CD8-positive, alpha-beta memory T cell (primary cell): Measurements from ENCODE around the gene DDX54. TPM values are rescaled to one million over a fixed set of nuclear protein-coding genes. Genes with fewer than 3 reads are reported as not detected.
"Not testable (repeated sequence)": the region's sequence is repeated elsewhere in the genome, so short reads cannot be mapped to it uniquely, and the experiment has no call there.

ENCODE experiments used
- CTCF ChIA-PET: fragments of 350-600 bp; sonication (Branson Sonifier 250); formaldehyde crosslinking; loops from one replicate; lab custom pipeline; 2021; ENCODE audit warnings: antibody characterized with exemption; lab: Charles Lee
- POLR2A ChIA-PET: fragments of 350-600 bp; sonication (Branson Sonifier 250); formaldehyde crosslinking; loops from one replicate; lab custom pipeline; 2021; ENCODE audit warnings: antibody characterized with exemption; lab: Charles Lee
- DNase-seq, 5 donors: peaks; one replicate each; pipeline versions ENCODE4 v3.0.0 to v3.0.0-alpha.2; 2020 to 2022; ENCODE audit warnings: mixed read lengths in 1 of 5
- H3K27ac ChIP-seq: one replicate; pipeline ENCODE4 v1.7.0; 2013; ENCODE audit warnings: low read depth, mild to moderate bottlenecking, low read length, moderate library complexity
- H3K27me3 ChIP-seq: 2 replicates; pipeline ENCODE4 v1.7.0; 2013; ENCODE audit warnings: low read length, mild to moderate bottlenecking; ENCODE audit not compliant: insufficient read depth, poor library complexity, severe bottlenecking
- H3K36me3 ChIP-seq: 2 replicates; pipeline ENCODE4 v1.7.0; 2013; ENCODE audit warnings: mild to moderate bottlenecking, low read length, moderate library complexity; ENCODE audit not compliant: insufficient read depth
- H3K4me1 ChIP-seq: 2 replicates; pipeline ENCODE4 v1.7.0; 2013; ENCODE audit warnings: mild to moderate bottlenecking, low read length, moderate library complexity; ENCODE audit not compliant: insufficient read depth
- H3K4me3 ChIP-seq: 2 replicates; pipeline ENCODE4 v1.7.0; 2013; ENCODE audit warnings: mild to moderate bottlenecking, low read length
- H3K9me3 ChIP-seq: 2 replicates; pipeline ENCODE4 v1.7.0; 2013; ENCODE audit warnings: mild to moderate bottlenecking, low read length
- H3K27ac Mint-ChIP-seq, 8 donors: one replicate each; pipeline ENCODE4 v1.8.0; 2020 to 2021; ENCODE audit warnings: mixed read lengths in 8 of 8, mild to moderate bottlenecking in 6 of 8, inconsistent platforms in 3 of 8, moderate library complexity in 3 of 8
- H3K27me3 Mint-ChIP-seq, 2 donors: one replicate each; pipeline ENCODE4 v1.8.0; 2020 to 2021; ENCODE audit warnings: mixed read lengths in 2 of 2, mild to moderate bottlenecking in 1 of 2, moderate library complexity in 1 of 2
- H3K36me3 Mint-ChIP-seq, 3 donors: one replicate each; pipeline ENCODE4 v1.8.0; 2020 to 2021; ENCODE audit warnings: mixed read lengths in 3 of 3, inconsistent platforms in 1 of 3, mild to moderate bottlenecking in 1 of 3
- H3K4me1 Mint-ChIP-seq, 3 donors: one replicate each; pipeline ENCODE4 v1.8.0; 2020 to 2021; ENCODE audit warnings: mixed read lengths in 3 of 3, inconsistent platforms in 1 of 3, mild to moderate bottlenecking in 1 of 3
- H3K4me3 Mint-ChIP-seq, 7 donors: one replicate each; pipeline ENCODE4 v1.8.0; 2020 to 2021; ENCODE audit warnings: mixed read lengths in 7 of 7, mild to moderate bottlenecking in 6 of 7, moderate library complexity in 4 of 7, inconsistent platforms in 2 of 7
- H3K9me3 Mint-ChIP-seq, 5 donors: one replicate each; pipeline ENCODE4 v1.8.0; 2020 to 2022; ENCODE audit warnings: mixed read lengths in 5 of 5, mild to moderate bottlenecking in 3 of 5, moderate library complexity in 2 of 5, inconsistent platforms in 1 of 5
- polyA plus RNA-seq: library from polyadenylated mRNA; unstranded; fragments of 300-500 nt; fragmentation: Illumina TruSeq; gene quantifications from one replicate; pipeline ENCODE4 v1.2.3, GENCODE V29; 2021
- total RNA-seq, 2 experiments: library from RNA; stranded (reverse); gene quantifications; one replicate each; pipeline ENCODE4 v1.2.3, GENCODE V29; 2021

DDX54 gene
- total and polyA plus RNA-seq, 3 experiments from 2014 or later, result 47.7 to 133 (median 131) TPM

DNA sequence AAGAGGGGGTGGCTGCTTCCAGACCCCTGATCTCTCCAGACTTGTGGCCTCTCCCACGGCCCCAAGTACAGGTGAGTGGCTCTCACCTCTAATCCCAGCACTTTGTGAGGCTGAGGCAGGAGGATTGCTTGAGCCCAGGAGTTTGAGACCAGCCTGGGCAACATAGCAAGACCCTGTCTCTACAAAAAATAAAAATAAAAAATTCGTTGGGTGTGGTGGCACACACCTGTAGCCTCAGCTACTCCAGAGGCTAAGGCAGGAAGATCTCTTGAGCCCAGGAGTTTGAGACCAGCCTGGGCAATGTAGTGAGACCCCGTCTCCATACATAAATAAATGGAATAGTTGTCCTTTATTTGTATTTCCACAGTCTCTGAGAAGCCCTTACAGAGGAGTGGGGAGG is 43.6 kb downstream of the DDX54 start:
- H3K36me3 Mint-ChIP-seq, H3K4me1 Mint-ChIP-seq, H3K36me3 ChIP-seq, H3K27me3 Mint-ChIP-seq, H3K4me3 ChIP-seq, CTCF ChIA-PET, H3K4me3 Mint-ChIP-seq, H3K4me1 ChIP-seq, H3K9me3 Mint-ChIP-seq, H3K27ac ChIP-seq, DNase-seq, POLR2A ChIA-PET, H3K9me3 ChIP-seq, H3K27ac Mint-ChIP-seq, H3K27me3 ChIP-seq: not testable (repeated sequence)

DNA sequence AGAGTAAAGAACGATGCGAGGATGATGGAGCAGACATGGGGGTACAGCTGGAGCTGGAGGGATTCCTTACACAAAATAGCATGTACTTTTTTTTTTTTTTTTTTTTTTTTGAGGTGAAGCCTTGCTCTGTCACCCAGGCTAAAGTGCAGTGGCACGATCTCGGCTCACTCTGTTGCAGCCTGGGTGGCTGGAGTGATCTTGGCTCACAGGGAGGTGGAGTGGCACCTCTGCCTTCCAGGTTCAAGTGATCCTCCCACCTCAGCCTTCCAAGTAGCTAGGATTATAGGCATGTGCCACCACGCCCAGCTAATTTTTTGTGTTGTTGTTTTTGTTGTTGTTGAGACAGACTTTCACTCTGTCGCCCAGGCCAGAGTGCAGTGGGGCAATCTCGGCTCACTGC is 44.6 kb downstream of the DDX54 start:
- no peak for DNase-seq
- Mint-ChIP-seq H3K27ac (peak overlapping the region in 2 of 8 donors; percentile 2 to 52), H3K36me3 (no peaks in the 10 kb centered on the region), H3K4me1 (peaks cover 2 to 13% (median 11%) of the 10 kb centered on the region in 3 donors), H3K27me3 (peaks cover 7 to 19% of the 10 kb centered on the region in 2 donors), H3K9me3 (no peaks in the 10 kb centered on the region), H3K4me3 (no peak overlapping the region)
- CTCF ChIA-PET, result interaction anchor here (1.1 kb wide), 1 partner anchor 19 kb away, joined by 3 read pairs; no protein-coding TSS in a partner anchor
- H3K27me3 ChIP-seq, result no peaks in the 10 kb centered on the region
- H3K4me3 ChIP-seq, result no peak overlapping the region
- POLR2A ChIA-PET, result no interaction called here
- no peak overlapping the region for H3K27ac ChIP-seq
- H3K9me3 ChIP-seq, result no peaks in the 10 kb centered on the region
- no peaks in the 10 kb centered on the region for H3K36me3 ChIP-seq
- H3K4me1 ChIP-seq, result peaks cover 8% of the 10 kb centered on the region

- Mint-ChIP-seq H3K27me3 (peaks cover 9 to 19% of the 10 kb centered on the region in 2 donors), H3K9me3 (no peaks in the 10 kb centered on the region), H3K27ac (peak overlapping the region in 1 of 8 donors; percentile 3), H3K4me3 (no peak overlapping the region), H3K4me1 (peaks cover 3 to 21% (median 12%) of the 10 kb centered on the region in 3 donors), H3K36me3 (no peaks in the 10 kb centered on the region)
- ChIA-PET POLR2A (no interaction called here), CTCF (interaction anchor here (3.1 kb wide), 1 partner anchor 14 kb away, joined by 8 read pairs; no protein-coding TSS in a partner anchor)
- Histone ChIP-seq H3K9me3 (no peaks in the 10 kb centered on the region), H3K27ac (no peak overlapping the region), H3K4me1 (peaks cover 14% of the 10 kb centered on the region), H3K27me3 (no peaks in the 10 kb centered on the region), H3K4me3 (no peak overlapping the region), H3K36me3 (no peaks in the 10 kb centered on the region)
- DNase-seq, result no peak
Observed at GRCh38 chr12:113138826-113139225, 46.5 kb downstream of the DDX54 start.

DNA sequence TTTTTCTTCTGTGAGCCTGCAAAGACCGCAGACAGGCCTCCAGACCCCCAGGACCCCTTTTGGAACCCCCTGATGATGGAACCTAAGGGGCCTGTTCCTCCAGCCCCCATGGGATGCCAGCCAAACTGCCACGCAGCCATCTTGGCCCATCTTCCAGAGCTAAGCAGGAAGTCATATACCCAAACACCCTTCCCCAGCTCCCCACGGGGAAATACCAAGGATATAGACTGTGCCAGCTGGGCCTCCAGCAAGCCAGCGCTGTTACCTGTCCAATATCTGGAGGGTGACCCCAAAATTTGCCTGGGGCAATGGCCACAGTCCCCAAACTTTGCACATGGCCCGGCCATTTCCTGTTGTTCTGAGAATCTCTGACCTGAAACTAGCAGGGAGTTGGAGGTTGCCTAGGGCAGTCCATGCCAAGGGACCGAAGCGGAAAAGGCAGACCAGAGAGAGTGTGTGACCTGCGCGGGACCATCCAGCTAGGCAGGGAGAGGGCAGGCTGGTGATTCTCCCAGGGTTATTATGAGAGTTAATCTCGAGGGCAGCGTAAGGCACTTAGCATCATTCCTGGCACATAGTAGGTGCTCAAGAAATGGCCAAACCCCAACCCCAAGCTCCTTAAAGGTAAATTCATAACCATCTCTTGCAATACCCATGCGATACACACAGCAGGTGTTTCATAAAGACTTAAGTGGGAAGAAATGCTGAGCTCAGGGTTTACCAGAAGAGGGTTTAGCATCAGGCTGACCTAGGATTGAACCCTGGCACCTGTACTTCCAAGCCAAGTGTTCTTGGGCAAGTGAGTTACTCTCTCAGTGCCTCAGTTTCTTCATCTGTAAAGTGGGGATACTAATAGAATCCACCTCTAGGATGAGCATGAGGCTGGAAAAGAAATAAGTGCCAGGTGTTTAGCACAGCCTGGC is 47.2 kb downstream of the DDX54 start:
- H3K9me3 Mint-ChIP-seq, result no peaks in the 10 kb centered on the region
- no peak overlapping the region for H3K27ac ChIP-seq
- peaks cover 9 to 19% of the 10 kb centered on the region in 2 donors for H3K27me3 Mint-ChIP-seq
- peaks cover 14% of the 10 kb centered on the region for H3K4me1 ChIP-seq
- no peak overlapping the region for H3K4me3 Mint-ChIP-seq
- ChIA-PET POLR2A (interaction anchor here (0.6 kb wide), 1 partner anchor 124 kb away, joined by 3 read pairs; no protein-coding TSS in a partner anchor), CTCF (interaction anchor here (1.3 to 3.1 kb wide), 2 partner anchors 15 to 95 kb away, joined by 3 to 8 read pairs; no protein-coding TSS in a partner anchor)
- no peaks in the 10 kb centered on the region for H3K36me3 ChIP-seq
- H3K36me3 Mint-ChIP-seq, result no peaks in the 10 kb centered on the region
- H3K4me1 Mint-ChIP-seq, result peaks cover 3 to 21% (median 12%) of the 10 kb centered on the region in 3 donors
- no peaks in the 10 kb centered on the region for H3K9me3 ChIP-seq
- no peak for DNase-seq
- no peaks in the 10 kb centered on the region for H3K27me3 ChIP-seq
- H3K27ac Mint-ChIP-seq, result peak overlapping the region in 1 of 8 donors; percentile 3
- H3K4me3 ChIP-seq, result no peak overlapping the region

- no peak overlapping the region for H3K4me3 ChIP-seq
- ChIA-PET CTCF (interaction anchor here (1.3 to 3.1 kb wide), 2 partner anchors 16 to 94 kb away, joined by 3 to 8 read pairs; no protein-coding TSS in a partner anchor), POLR2A (no interaction called here)
- no peaks in the 10 kb centered on the region for H3K9me3 ChIP-seq
- no peaks in the 10 kb centered on the region for H3K9me3 Mint-ChIP-seq
- H3K27ac Mint-ChIP-seq, result peak overlapping the region in 1 of 8 donors; percentile 61
- no peak for DNase-seq
- peaks cover 9 to 19% of the 10 kb centered on the region in 2 donors for H3K27me3 Mint-ChIP-seq
- no peaks in the 10 kb centered on the region for H3K36me3 ChIP-seq
- no peaks in the 10 kb centered on the region for H3K36me3 Mint-ChIP-seq
- no peak overlapping the region for H3K27ac ChIP-seq
- no peaks in the 10 kb centered on the region for H3K27me3 ChIP-seq
- H3K4me3 Mint-ChIP-seq, result peak overlapping the region in 2 of 7 donors; percentile 23 to 81
- H3K4me1 ChIP-seq, result peaks cover 14% of the 10 kb centered on the region
- peaks cover 3 to 21% (median 12%) of the 10 kb centered on the region in 3 donors for H3K4me1 Mint-ChIP-seq
Observed at GRCh38 chr12:113136990-113137511, 48.2 kb downstream of the DDX54 start.

DNA sequence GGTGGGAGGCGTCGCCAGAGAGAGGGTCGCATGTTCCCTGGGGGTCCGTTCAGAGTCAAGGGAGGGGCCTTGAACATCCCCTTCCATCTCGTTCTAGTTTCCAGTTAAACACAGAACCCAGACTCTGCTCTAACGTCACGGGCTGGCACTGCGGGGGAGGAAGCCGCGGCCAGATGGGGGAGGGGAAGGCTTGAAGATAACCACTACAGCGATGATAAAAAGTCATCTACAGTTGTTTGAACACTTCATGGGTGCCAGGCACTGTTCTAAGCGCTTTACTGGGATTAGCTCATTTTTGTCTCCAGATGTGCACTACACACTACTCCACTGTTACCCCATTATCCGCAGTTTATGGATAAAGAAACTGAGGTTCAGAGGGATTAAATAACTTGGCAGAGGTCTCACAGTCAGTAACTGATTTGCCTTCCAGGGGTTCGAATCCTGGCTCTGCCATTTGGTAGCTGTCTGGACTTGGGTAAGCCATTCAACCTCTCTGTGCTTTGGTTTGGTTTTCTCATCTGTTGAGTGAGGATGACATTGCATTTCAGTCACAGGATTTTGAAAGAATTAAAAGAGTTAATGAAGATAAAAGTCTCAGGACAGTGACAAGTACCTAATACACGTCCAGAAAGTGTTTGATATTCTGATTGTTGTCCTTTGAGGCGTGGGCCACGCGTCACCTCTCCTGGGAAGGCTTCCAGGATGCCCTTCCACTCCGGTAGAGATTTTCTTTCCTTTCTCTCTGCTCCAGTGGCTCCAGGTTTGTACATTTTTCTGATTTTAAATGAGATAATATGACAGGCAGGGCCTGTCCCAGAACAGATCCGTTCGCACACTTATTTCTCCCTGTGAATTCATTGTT is 48.9 kb downstream of the DDX54 start:
- DNase-seq, result peak; percentile 33 to 64 (median 48)
- Mint-ChIP-seq H3K4me1 (peaks cover 3 to 21% (median 12%) of the 10 kb centered on the region in 3 donors), H3K27ac (peak overlapping the region in 7 of 8 donors; percentile 34 to 95 (median 91)), H3K4me3 (peak overlapping the region; percentile 63 to 81 (median 77)), H3K27me3 (peaks cover 9 to 19% of the 10 kb centered on the region in 2 donors), H3K9me3 (no peaks in the 10 kb centered on the region), H3K36me3 (no peaks in the 10 kb centered on the region)
- Histone ChIP-seq H3K27ac (no peak overlapping the region), H3K27me3 (no peaks in the 10 kb centered on the region), H3K9me3 (no peaks in the 10 kb centered on the region), H3K4me1 (peaks cover 14% of the 10 kb centered on the region), H3K4me3 (peak overlapping the region; percentile 48), H3K36me3 (no peaks in the 10 kb centered on the region)
- CTCF ChIA-PET, result interaction anchor here (3.1 kb wide), 1 partner anchor 17 kb away, joined by 8 read pairs; no protein-coding TSS in a partner anchor
- POLR2A ChIA-PET, result interaction anchor here (0.5 kb wide), 1 partner anchor 101 kb away, joined by 3 read pairs; no protein-coding TSS in a partner anchor
